CD4-positive, alpha-beta T cell treated with Interferon gamma for 1 hour (primary cell): ENCODE results near the gene DIP2C.
"Not testable (repeated sequence)": the region's sequence is repeated elsewhere in the genome, so short reads cannot be mapped to it uniquely, and the experiment has no call there.

Source experiments
- DNase-seq: peaks from one replicate; pipeline ENCODE4 v3.0.0-alpha.2; 2020

DIP2C gene

DNA sequence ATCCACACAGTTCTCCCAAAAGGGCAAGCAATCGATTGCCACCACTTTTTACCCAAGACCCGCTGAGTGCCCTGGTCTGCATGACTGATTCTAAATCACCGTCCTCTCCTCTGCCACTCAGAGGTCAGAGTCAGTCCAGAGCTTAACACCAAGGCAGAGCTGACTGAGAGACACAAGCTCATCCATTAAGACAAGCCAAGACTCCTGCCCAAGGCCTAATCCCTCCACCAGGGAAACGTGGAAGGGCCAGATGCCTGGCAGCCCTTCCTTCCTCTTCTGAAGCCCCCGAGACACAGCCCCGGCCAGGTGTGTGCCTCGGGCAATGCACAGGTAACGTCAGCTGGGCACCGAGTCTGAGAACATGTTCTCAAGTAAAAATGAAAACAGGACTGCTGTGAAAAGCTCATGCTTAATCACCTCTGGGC, 51.7 kb downstream of the DIP2C start:
- DNase-seq, result no peak

DNA sequence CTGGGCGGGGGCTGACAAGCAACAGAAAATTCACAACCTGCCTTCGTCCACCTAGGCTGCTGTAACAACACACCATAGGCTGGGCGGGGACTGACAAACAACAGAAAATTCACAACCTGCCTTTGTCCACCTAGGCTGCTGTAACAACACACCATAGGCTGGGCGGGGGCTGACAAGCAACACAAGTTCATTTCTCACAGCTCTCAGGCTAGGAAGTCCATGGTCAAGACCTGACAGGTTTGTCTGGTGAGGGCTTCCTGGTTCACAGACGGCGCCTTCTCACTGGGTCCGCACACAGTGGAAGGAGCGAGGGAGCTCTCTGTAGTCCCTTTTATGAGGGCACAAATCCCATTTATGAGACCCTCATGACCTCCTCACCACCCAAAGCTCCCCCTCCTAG, 52.2 kb downstream of the DIP2C start:
- DNase-seq, result no peak

DNA sequence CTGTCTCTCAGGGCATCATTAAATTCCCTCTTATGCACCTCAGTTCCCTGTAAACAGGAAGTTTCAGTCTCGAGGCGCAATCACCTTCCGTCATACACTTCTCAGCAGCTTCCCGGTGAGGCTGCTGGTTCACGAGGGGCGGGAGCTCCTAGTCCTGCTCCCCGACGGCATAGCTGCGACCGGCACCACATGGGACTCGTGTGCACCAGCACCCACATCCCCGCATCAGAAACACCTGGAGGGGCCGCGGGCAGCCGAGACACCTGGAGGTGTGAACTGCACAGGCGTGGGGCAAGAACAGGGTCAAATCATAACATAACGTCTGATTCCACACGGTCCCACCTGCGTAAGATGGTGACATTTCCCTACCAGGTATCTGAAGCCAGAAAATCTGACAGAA, 52.7 kb downstream of the DIP2C start:
- no peak for DNase-seq

DNA sequence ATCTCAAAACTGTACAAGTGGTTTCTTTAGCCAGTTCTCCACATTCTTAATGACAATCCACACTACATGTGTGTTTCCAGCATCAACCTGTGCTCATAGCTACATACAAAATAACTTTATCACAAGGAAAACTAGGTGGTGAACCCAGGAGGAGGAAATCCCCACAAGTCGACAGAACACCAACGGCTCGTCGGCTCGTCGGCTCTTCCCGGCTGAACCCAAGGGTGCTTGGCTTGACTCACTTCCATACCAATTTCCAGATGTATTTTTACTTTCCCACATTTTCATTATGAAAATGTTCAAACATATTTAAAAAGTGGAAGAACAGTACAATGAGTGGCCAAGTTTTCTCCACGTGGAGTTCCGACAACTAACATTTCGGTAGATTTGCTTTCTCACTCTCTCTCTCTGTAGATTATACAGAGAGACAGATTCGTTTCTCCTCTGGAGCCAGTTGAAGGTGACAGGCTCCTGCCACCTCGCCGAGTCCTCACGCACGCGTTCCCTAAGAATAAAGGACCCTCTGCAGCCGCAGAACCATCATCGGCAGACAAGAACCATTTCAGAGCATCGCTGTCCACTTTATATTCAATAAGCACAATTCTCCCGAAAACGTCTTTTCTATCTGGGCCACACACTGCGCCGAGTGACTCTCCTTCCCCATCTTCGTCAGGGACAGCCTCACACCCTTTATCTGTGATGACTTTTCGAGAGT, 53.3 kb downstream of the DIP2C start:
- no peak for DNase-seq

DNA sequence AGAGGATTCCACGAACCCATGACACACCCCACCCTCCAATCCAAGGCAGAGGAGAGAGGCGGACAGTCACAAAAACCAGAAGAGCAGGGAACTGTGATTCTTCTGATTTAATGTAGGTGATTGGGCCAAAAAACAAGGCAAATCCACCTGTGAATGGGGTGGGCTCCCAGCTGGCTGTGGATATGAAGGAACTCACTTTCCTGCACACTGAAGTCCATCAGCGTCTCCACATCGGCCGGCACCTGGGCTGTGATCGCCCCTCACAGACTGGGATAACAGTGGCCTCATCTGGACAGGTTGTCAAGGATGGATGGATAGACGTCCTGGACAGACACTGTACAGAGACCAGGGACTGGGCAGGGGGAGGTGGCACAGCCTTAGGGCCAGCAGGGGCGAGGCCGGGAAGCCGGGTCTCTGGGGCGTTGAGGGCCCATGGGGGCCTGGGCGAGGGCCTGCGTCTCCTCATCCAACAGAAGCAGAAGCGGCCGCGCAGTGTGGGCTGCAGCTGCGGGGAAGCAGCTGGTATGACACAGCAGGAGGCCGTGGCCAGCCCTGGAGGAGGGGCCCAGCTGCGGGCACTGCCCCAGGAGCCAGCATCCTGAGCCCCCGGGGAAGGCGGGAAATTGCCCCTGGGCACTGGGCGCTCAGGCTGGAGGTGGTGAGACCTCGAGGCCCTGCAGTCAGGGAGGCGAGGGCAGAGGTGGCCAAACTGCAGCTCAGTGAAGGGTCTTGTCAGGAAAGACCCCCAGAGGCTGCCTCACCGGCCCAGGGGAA, 54.2 kb downstream of the DIP2C start:
- DNase-seq, result no peak

DNA sequence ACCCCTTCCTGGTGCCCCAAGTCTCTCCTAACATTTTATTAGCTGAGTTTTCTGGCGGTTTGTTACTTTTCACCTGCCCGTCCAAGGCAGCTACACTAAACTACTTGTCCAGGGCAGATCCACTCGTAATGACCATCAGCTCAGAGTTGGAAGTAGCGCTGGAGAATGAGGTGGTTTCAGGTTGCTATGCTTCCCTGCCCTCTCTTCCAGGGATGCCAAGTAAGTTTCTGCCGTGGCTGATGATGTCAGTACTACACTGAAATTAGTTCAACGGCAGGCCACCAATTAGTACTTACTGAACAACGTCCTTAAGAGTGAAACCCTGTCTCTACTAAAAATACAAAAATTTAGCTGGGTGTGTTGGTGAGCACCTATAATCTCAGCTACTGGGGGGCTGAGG, 55.2 kb downstream of the DIP2C start:
- no peak for DNase-seq

DNA sequence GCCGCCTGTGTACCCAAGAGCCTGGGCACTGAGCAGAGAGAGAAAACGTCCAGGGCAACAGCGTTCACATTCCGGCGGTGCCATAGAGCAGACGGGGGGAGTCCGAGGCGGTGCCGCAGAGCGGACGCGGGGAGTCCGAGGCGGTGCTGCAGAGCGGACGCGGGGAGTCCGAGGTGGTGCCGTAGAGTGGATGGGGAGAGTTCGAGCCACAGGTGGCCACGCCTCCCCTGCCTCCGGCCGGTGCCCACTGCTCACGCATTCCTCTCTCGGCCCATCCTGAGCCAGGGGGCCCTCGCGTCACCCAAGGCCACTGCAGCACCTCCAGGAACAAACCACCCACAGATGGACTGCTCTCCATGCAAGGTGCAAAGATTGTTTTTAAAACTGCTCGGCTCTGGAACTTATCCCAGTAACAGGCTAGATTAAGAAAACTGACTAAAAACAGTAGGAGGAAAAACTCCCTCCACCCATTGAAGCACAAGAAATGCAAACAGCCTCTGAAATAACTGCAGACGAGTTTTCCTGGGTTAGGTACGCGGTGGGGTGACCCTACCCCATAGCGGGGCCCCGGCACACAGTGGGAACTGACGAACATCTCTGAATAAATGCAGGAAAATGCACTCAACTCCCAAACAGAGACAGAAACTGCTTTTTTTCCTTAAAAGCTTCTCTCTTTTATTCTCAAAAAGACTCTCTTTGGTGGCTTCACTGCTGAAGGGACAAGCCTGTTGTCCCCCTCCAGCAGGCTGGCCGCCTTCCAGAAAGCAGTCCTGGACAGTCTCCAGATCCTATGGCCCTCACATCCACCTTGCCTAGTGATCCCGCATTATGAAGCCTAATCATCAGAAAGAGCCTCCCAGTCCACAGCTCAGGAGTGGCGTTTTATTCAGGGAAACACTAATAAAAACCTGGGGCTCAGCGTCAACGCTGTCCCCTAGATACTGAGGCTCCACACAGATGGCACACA, 55.9 kb downstream of the DIP2C start:
- DNase-seq, result no peak

DNA sequence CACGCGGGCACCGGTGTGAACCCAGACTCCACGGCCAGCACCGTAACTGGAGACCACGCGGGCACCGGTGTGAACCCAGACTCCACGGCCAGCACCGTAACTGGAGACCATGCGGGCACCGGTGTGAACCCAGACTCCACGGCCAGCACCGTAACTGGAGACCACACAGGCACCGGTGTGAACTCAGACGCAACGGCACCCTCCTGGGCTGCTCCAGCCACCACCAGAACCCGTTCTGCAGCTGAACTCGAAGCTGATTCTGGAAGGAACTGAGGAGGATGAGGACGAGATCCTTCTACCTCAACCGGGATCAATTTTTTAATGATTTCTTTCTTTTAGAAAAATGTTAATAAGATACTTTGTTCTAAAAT, 56.7 kb downstream of the DIP2C start:
- not testable (repeated sequence) for DNase-seq

DNA sequence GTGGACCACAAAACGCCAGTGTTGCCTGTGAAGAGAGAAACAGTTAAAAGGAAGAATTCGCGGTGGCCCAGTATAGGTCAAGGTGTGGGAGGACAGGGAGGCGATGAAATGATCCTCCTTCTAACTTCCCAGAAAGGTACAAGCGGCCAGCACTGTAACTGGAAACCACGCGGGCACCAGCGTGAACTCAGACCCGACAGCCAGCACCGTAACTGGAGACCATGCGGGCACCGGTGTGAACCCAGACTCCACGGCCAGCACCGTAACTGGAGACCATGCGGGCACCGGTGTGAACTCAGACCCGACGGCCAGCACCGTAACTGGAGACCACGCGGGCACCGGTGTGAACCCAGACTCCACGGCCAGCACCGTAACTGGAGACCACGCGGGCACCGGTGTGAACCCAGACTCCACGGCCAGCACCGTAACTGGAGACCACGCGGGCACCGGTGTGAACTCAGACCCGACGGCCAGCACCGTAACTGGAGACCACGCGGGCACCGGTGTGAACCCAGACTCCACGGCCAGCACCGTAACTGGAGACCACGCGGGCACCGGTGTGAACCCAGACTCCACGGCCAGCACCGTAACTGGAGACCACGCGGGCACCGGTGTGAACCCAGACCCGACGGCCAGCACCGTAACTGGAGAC, 57.2 kb downstream of the DIP2C start:
- not testable (repeated sequence) for DNase-seq

DNA sequence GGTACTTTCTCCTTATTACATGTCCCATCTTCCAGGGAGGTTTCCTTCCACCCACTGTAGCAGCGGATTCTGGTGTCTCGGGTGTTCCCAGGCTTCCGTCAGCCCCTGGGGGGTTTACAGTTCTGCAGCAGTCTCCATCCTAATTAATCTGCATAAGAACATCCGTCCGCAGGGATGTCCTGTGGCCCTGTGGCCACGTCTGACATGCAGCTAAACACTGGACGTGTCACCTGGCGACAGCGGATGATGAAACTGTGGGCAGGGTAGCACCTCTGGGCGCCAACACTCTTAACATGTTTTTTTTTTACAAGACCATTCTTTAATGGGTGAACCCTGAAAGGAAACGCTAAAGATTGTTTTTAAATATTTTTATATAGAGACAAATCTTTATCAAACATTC, 58.2 kb downstream of the DIP2C start:
- no peak for DNase-seq

DNA sequence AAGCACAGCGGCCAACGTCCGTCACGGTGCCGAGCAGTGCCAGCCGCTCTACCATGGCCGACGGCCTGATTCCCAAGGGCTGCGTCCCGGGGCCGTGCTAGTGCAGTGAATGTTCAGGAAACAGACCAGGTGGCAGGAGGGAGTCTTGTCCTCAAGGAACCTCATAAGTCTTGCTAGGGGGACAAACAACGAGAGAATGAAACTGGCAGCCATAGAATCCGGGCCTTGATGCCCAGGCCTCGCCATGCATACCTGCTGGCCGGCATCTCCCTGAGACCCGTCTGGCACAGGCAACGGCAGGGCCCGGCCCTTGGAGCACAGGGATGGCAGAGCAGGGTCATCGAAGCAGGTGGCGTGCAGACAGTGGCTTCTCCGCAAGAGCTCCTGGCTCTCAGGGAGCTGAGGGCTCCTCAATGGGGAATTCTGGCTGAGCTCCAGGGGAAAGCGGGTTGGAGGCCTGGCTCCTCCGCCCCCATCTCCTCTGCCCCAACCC, 58.8 kb downstream of the DIP2C start:
- no peak for DNase-seq

DNA sequence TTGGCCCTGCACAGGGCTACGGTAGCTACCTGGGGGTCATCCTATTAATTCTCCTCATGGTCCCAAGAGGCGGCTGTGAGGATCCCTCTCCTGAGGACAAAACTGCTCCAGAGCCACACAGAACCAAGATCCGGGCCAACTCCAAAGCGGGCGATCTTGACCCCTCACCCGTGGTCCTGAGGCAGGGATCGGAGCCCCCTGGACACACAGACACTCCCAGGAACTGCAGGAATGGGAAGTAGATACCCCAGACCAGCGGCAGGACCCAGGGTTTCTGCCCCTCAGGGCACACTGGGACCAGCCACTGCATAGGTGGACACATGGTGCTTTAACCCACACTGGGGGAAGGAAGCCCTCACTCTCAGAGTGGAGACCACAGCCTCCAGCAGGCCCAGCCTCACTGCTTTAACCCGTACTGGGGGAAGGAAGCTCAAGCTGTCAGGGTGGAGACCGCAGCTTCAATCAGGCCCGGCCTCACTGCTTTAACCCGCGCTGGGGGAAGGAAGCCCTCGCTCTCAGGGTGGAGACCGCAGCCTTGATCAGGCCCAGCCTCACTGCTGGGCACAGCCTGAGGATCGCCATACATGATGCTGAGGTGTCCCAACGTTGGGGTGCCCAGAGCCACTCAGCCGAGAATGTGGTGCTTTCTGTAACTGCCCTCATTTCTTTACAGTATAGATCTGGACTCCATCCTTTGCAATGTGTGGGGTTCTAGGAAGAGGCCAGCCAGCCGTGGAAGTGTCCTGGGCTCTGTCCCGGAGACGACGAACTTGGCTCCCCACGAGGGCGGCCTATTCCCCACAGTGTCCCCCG, 60.1 kb downstream of the DIP2C start:
- no peak for DNase-seq

DNA sequence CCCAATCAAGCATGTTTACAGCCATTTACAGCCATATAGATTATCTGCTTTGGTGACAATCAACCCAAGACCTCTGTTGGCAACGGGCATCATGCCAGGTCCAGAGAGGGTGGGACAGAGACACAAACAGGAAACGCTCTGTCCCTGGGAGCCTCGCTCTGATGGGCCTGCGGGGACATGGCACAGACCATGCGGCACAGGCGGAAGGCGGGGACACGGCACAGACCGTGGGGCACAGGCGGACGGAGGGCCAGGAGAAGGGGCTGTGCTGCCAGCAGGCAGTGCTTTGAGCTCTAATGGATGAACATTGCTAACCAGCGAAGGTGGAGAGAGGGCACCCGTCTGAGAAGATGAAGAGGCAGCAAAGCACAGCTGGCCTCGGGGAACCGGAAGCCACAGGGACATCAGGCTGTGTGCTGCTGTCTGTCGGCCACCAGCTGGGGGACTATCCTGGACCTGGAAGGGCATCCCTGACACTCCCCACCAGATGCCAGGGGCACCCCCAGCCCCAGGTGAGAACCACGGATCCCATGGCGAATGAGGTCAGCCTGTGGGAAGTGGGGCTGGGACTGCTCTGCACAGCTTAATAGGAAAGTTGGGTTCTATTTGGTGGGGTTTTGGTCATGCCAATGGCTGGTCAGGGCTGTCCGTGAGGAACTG, 61.0 kb downstream of the DIP2C start:
- DNase-seq, result no peak

DNA sequence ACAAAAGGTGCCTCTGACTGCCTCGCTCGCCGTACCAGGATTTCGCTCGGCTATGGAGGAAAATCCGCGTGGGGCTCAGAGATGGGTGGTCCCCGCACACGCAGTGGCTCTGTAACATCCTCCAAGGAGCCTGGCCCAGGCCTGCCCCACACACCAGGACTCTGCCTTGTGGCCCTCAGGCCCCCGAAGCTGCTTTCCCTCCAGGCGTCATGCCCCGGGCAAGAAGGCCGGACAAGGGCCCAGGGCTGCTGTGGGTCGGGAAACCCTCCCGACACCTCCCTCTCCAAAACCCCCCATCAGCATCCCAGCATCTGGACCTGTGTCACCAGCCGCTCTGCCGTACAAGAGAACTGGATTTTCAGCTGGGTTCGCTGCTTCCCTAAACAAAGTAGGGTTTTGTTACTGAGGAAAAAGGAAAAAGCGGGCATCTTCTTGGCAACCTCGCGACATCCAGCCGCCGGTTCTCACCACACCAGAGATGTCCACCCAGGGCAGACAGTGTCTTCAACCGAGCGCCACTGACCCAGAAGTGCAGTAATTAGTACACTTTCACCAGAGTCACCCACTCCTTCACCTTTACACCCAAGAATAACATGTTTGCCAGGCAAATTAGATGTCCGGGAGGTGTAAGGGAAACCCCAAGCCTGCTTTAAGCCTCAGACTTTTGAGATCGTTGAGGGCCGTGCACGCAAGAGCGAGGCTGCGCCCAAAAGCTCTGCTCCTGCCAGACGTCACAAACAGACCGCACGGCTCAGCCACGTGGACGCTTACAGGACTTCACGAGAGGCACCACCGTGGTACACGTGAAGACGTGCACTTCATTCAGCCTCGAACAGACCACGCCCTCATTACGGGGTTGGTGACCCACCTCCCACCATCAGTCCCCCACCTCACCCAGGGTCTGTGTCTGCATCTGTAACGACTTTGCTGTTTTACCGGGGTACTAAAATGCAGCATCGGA, 62.2 kb downstream of the DIP2C start:
- DNase-seq, result no peak

DNA sequence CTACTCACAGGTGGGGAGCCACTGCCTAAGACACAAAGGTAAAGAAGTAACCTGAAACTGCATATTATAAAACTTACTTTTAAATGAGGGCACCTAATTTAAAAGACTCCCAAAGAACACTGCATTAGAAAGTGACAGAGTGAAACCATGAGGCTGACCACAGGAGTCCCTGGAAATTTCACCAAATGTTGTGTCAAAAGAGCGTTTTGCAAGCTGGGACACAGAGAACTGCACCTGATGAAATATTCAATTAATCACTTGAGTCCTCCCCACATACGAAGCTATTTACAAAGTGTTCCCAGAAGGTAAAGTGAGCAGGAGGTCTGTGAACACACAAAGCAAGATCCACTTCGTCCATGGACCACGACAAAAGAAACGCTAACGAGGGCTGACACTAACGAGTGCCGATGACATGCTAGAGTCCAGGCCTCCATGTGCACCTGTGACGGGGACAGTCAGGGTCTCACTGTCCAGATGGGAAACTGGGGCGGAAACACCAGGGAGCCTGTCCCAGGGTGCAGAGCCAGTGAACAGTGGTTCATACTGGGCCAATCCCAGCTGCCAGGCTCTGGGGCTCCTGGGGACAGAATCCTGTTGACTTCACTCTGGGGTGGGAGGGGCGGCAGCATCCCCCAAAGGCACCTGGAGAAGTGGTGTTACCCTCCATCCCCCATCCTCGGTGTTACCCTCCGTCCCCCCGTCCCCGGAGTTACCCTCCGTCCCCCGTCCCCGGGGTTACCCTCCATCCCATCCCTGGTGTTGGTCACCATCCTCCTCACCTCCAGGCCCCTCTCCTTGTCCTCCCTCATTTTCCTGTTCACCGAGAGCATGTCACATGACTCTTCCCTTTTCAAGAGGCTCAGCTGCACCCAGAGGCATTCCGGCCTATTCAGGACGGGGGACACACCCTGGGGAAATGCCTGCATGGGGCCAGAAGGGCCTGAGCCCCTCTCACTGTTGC, 63.4 kb downstream of the DIP2C start:
- DNase-seq, result no peak

DNA sequence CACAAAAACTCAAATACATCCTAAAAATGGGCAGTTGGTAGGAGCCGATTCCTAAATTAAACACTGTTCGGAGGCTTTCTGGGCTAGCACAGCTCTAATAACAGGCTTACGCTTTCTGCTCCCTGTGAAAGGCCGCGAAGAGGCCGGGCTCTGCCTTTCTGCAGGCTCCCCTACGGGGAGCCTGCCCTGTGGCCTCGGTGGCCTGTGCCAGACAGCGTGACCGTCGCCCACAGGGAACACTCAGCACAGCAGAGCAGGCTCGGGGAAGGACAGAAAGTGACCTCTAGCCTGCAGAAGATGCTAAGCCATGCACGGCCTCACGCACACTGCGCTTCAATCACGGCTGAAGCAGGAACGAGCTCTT, 64.2 kb downstream of the DIP2C start:
- DNase-seq, result no peak

DNA sequence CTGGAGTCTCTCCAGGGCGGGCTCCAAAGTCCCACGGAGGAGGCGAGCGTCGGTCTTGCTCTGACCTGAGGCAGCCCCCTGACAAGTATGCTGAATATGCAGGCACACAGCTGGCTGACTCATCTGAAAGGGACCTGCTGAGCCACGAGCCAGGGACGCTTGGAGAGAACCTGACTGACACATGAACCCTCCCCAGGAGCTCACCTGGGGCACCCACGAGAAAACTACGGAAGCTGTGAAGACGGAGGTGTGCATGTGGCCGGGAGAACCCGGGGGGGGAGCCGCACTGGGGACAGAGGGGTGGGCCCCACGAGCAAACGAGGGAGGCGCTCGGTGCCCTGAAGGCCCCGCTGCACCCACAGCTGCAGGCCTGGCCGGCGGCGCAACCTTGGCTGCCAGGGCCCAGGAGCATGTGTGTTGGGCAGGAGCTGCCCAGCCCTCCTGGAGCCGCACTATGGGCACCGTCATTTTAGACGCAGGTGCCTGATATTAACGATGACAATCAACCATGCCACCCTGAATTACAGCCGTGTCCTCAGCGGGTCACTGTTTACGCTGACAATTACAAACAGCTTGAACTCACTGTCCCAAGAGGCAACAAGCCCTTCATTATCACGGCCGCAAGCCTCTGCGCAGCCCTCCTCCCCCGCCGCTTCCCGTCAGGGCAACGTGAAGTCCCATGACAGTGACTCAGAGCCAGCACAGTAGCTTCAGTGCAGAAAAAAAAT, 64.7 kb downstream of the DIP2C start:
- DNase-seq, result no peak

DNA sequence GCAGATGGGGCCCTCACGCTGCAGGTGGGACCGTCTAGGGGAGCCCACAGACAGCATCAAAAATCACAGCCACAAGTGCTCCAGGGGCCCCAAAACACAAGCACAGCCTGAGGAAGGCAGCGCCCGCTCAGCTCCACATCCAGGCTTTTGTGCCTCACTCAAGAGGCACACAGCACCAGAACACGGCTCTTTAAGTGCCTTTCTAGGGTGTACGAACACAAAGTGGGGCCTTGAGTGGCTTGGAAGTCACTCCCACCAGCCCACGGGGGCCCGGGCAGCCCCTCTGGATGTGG, 65.2 kb downstream of the DIP2C start:
- no peak for DNase-seq
